ENCODE data around the gene PIK3R5. TPM values are rescaled to one million over a fixed set of nuclear protein-coding genes. Genes with fewer than 3 reads are reported as not detected.

The PIK3R5 gene
- total RNA-seq, 1 donor from 2014 or later: 0.29 TPM

DNA sequence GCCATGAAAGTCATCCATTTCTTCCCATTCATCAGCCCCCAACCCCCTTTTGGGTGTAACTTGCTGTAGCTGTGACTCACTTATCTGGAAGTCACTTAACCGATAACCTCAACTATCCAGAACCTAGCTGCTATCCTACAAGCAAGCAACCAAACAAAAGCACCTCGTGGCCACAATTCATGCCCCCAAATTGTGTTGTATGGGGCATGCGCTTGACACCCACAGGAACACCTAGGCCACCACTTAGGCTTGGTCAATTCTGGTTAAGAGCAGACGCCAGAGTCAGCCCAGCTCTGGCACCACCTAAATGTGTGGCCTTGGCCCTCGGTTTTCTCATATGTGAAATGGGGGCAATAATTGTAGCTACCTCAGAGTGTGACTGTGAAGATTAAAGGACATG, 3.7 kb downstream of the PIK3R5 start:
- Mint-ChIP-seq H3K4me1 (ENCODE audit: unreplicated experiment) (peaks cover 4% of the 10 kb centered on the region), H3K27ac (no peak overlapping the region), H3K27me3 (peaks cover 68% of the 10 kb centered on the region), H3K36me3 (no peaks in the 10 kb centered on the region), H3K4me3 (no peak overlapping the region), H3K9me3 (peaks cover 3% of the 10 kb centered on the region)
- DNase-seq (ENCODE audit: extremely low spot score, unreplicated experiment): no peak
- TF ChIP-seq, protein P1, sequence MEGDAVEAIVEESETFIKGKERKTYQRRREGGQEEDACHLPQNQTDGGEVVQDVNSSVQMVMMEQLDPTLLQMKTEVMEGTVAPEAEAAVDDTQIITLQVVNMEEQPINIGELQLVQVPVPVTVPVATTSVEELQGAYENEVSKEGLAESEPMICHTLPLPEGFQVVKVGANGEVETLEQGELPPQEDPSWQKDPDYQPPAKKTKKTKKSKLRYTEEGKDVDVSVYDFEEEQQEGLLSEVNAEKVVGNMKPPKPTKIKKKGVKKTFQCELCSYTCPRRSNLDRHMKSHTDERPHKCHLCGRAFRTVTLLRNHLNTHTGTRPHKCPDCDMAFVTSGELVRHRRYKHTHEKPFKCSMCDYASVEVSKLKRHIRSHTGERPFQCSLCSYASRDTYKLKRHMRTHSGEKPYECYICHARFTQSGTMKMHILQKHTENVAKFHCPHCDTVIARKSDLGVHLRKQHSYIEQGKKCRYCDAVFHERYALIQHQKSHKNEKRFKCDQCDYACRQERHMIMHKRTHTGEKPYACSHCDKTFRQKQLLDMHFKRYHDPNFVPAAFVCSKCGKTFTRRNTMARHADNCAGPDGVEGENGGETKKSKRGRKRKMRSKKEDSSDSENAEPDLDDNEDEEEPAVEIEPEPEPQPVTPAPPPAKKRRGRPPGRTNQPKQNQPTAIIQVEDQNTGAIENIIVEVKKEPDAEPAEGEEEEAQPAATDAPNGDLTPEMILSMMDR (conservative IDR thresholded peaks at IDR 0.05): no peak

DNA sequence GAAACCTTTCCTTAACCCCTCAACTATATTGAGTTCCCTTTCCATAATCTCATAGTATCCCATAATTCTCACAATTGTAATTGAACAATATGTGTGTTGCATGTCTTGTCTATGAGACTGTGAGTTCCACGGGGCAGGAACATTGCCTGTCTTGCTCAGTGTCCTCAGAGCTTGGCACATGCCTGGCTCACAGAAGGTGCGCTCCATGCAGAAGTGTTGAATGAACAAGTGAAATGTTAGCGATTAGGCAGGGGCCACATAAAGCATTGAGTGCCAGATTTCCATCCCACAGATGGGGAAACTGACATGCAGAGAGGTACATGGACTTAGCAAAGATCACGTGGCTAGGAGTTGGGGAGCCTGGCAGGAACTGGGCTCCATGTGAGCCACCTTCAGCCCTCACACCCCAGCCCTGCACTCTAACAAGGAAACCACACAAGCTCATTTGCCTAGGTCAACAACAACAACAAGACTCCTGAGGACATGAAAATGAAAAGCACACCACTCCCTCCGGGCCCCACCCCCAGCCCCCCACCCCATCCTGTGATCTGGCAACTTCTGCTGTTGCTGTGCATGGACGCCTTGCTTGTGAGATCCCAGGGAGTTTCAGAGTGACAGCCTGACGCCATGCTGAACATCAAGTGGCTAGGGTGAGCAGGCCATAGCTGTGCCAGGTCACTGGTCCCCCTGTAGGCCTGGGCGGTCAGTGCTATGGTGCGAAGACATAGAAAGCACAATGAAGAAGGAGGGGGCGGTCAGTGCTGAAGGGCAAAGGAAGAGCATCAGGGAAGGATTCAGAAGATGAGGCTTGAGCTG, 5.0 kb downstream of the PIK3R5 start:
- peak; percentile 44 for DNase-seq (ENCODE audit: extremely low spot score, unreplicated experiment)
- peaks cover 4% of the 10 kb centered on the region for H3K4me1 Mint-ChIP-seq (ENCODE audit: unreplicated experiment)
- TF ChIP-seq, protein P1 (conservative IDR thresholded peaks at IDR 0.05): no peak
- no peaks in the 10 kb centered on the region for H3K9me3 Mint-ChIP-seq
- no peaks in the 10 kb centered on the region for H3K36me3 Mint-ChIP-seq
- H3K27me3 Mint-ChIP-seq: peaks cover 69% of the 10 kb centered on the region
- H3K27ac Mint-ChIP-seq: no peak overlapping the region
- H3K4me3 Mint-ChIP-seq: no peak overlapping the region

DNA sequence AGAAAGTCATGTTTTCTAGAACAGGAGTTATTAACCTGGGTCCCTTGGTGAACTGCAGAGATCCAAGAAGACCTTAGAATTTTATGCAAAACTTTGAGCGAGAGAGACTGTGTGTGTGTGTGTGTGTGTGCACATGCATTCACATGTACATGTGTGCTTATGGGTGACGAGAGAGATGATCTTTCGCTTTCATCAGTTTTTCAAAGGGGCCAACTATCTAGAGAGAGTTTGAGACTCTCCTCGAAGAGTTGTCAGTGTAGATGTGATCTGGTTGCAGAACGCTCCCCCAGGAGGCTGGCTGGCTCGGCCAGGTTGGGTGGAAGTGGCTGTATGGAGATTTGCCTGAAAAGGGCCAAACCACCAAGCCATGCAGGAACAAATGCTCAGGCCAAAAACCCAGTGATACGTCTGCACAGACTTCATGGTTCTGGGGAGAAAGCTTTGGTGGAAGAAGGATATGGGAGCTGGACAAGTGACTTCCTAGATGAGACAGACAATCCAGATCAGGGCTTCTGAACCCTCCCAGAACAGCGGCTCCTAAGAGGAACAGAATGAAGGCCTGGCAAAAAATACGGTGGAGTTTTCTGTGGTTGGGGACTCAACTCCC, 6.1 kb downstream of the PIK3R5 start:
- TF ChIP-seq, protein P1 (conservative IDR thresholded peaks at IDR 0.05): no peak
- Mint-ChIP-seq H3K27ac (no peak overlapping the region), H3K27me3 (peaks cover 67% of the 10 kb centered on the region), H3K4me1 (ENCODE audit: unreplicated experiment) (peaks cover 4% of the 10 kb centered on the region), H3K9me3 (no peaks in the 10 kb centered on the region), H3K4me3 (no peak overlapping the region), H3K36me3 (no peaks in the 10 kb centered on the region)
- peak; percentile 22 for DNase-seq (ENCODE audit: extremely low spot score, unreplicated experiment)

DNA sequence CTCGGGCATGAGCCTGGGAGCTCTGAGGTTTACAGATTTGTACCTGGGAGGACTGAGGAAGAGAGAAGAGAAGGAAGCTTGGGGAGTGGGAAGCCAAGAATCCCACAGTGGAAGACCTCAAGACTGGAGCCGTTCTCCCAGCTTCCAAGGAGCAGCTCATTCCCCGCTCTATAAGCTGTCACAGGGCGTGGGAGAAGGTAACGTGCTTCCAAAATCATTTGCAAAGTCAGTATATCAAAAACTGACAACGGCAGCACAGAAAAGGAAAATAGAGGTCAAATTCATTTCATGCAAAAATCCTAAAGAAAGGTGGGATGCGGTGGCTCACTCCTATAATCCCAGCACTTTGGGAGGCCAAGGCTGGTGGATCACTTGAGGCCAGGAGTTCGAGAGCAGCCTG, 7.8 kb downstream of the PIK3R5 start:
- TF ChIP-seq, protein P1 (conservative IDR thresholded peaks at IDR 0.05): no peak
- Mint-ChIP-seq H3K4me3 (no peak overlapping the region), H3K27me3 (peaks cover 55% of the 10 kb centered on the region)

DNA sequence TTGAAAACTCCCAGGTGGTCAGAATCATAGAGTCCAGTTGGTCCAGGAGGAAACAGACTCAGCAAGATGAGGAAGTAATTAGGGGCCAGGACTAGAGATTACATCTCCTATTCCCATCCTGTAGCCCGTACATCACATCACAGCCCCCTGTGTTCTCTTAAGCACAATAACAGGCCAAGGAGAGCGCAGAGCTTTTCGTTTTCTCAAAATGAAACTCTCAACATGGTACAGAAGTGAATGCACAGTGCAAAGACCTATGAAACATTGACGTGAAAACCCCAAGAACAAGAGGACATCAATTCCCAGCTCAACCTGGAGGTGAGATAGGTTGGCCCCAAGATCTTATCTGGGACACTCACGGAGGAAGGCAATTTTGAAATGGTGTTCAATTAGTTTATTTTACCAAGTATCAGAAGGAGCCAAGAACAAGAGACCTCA, 9.0 kb downstream of the PIK3R5 start:
- Mint-ChIP-seq H3K36me3 (no peaks in the 10 kb centered on the region), H3K4me1 (ENCODE audit: unreplicated experiment) (no peaks in the 10 kb centered on the region), H3K27ac (no peak overlapping the region), H3K9me3 (no peaks in the 10 kb centered on the region), H3K27me3 (peaks cover 47% of the 10 kb centered on the region), H3K4me3 (no peak overlapping the region)
- TF ChIP-seq, protein P1 (conservative IDR thresholded peaks at IDR 0.05): no peak
- no peak for DNase-seq (ENCODE audit: extremely low spot score, unreplicated experiment)

More for the DNA sequence above, 7.8 kb downstream of the PIK3R5 start:
- H3K27ac Mint-ChIP-seq: no peak overlapping the region
- peak; percentile 22 for DNase-seq (ENCODE audit: extremely low spot score, unreplicated experiment)
- no peaks in the 10 kb centered on the region for H3K9me3 Mint-ChIP-seq
- H3K36me3 Mint-ChIP-seq: no peaks in the 10 kb centered on the region
- H3K4me1 Mint-ChIP-seq (ENCODE audit: unreplicated experiment): no peaks in the 10 kb centered on the region
